H1 (cell line): ENCODE results near the gene BIRC7. TPM values are rescaled to one million over a fixed set of nuclear protein-coding genes. Genes with fewer than 3 reads are reported as not detected.

ENCODE experiments used
- CTCF ChIA-PET: fragments of 300-600 bp; sonication (Branson Sonifier 250); formaldehyde crosslinking; loops from one replicate; lab custom pipeline; 2021; ENCODE audit not compliant: partially characterized antibody; lab: Charles Lee
- POLR2A ChIA-PET: fragments of 300-600 bp; sonication (Branson Sonifier 250); formaldehyde crosslinking; loops from one replicate; lab custom pipeline; 2021; ENCODE audit warnings: inconsistent platforms; ENCODE audit not compliant: partially characterized antibody; lab: Charles Lee
- DNase-seq, 2 experiments: peaks; one replicate each; pipeline versions ENCODE4 v3.0.0 to v3.0.0-alpha.2; 2010 to 2022; ENCODE audit warnings: low spot score in 2 of 2, low read depth in 1 of 2, mixed read lengths in 1 of 2
- FAIRE-seq: peaks from 2 replicates; lab custom pipeline; 2011; peaks lifted over from hg19 to GRCh38; lab: Jason Lieb, UNC
- H2AFZ ChIP-seq: 2 replicates; pipeline ENCODE4 v1.8.1; 2012; ENCODE audit warnings: low read length, inconsistent platforms
- H2AK5ac ChIP-seq: 2 replicates; pipeline ENCODE4 v1.6.1; 2013; ENCODE audit warnings: low read depth, low read length
- H2BK120ac ChIP-seq: replicated peaks from 2 replicates; pipeline ENCODE3; 2013; ENCODE audit warnings: low read depth, low read length, inconsistent platforms
- H2BK12ac ChIP-seq: 2 replicates; pipeline ENCODE4 v1.6.1; 2013; ENCODE audit warnings: low read depth, low read length
- H2BK15ac ChIP-seq: 2 replicates; pipeline ENCODE4 v1.6.1; 2013; ENCODE audit warnings: low read length
- H2BK20ac ChIP-seq: 2 replicates; pipeline ENCODE4 v1.6.1; 2013; ENCODE audit warnings: low read length
- H2BK5ac ChIP-seq: 2 replicates; pipeline ENCODE4 v1.6.1; 2013; ENCODE audit warnings: low read depth, low read length
- H3K14ac ChIP-seq: 2 replicates; pipeline ENCODE4 v1.6.1; 2013; ENCODE audit warnings: inconsistent platforms; ENCODE audit not compliant: insufficient read length
- H3K18ac ChIP-seq: 2 replicates; pipeline ENCODE4 v1.6.1; 2013; ENCODE audit warnings: low read length; ENCODE audit errors: extremely low read depth
- H3K23ac ChIP-seq: 2 replicates; pipeline ENCODE4 v1.6.1; 2013; ENCODE audit warnings: inconsistent platforms; ENCODE audit not compliant: insufficient read length
- H3K23me2 ChIP-seq: 2 replicates; pipeline ENCODE4 v1.6.1; 2013; ENCODE audit warnings: low read depth, low read length
- H3K27ac ChIP-seq: 2 replicates; pipeline ENCODE4 v1.6.1; 2011; ENCODE audit warnings: low read depth, low read length, inconsistent platforms
- H3K27me3 ChIP-seq, 4 experiments: replicated peaks in 1 of 4; 1 replicate in 1 of 4; 2 replicates in 3 of 4; pipeline versions ENCODE4 v1.6.1 to v1.8.1; 2011 to 2013; ENCODE audit warnings: low read length in 3 of 4, mild to moderate bottlenecking in 3 of 4, inconsistent platforms in 2 of 4, mixed read lengths in 2 of 4, moderate library complexity in 1 of 4; ENCODE audit not compliant: control insufficient read depth in 3 of 4, insufficient read depth in 3 of 4; ENCODE audit errors: extremely low read depth in 1 of 4
- H3K36me3 ChIP-seq, 4 experiments: 2 replicates each; pipeline versions ENCODE4 v1.6.1 to v1.8.1; 2011 to 2013; ENCODE audit warnings: mild to moderate bottlenecking in 4 of 4, low read length in 3 of 4, moderate library complexity in 2 of 4, control low read depth in 1 of 4, inconsistent platforms in 1 of 4; ENCODE audit not compliant: insufficient read depth in 4 of 4, control insufficient read depth in 2 of 4
- H3K4ac ChIP-seq: replicated peaks from 2 replicates; pipeline ENCODE3; 2013; ENCODE audit warnings: low read length, low read depth, mixed read lengths, inconsistent platforms; ENCODE audit not compliant: insufficient read length
- H3K4me1 ChIP-seq, 4 experiments: replicated peaks in 1 of 4; 1 replicate in 1 of 4; 2 replicates in 3 of 4; pipeline versions ENCODE4 v1.6.1 to v1.8.1; 2011 to 2013; ENCODE audit warnings: low read length in 3 of 4, inconsistent platforms in 2 of 4, mixed read lengths in 1 of 4; ENCODE audit not compliant: insufficient read depth in 4 of 4, control insufficient read depth in 3 of 4
- H3K4me2 ChIP-seq, 2 experiments: 2 replicates each; pipeline versions ENCODE4 v1.6.1 to v1.8.1; 2011 to 2013; ENCODE audit warnings: low read depth in 2 of 2, low read length in 2 of 2, control low read depth in 1 of 2, inconsistent platforms in 1 of 2, mild to moderate bottlenecking in 1 of 2; ENCODE audit not compliant: insufficient read depth in 1 of 2
- H3K4me3 ChIP-seq, 4 experiments: fragments of 200-600, 300-600 bp in 1 of 4; sonication (generic), shearing (Covaris generic), sonication (Bioruptor Twin) in 1 of 4; 2 replicates each; pipeline versions ENCODE4 v1.5.1 to v1.8.1; 2011 to 2016; ENCODE audit warnings: low read length in 4 of 4, low read depth in 3 of 4, control low read depth in 2 of 4, inconsistent platforms in 2 of 4, mild to moderate bottlenecking in 2 of 4, mixed read lengths in 1 of 4, moderate library complexity in 1 of 4; ENCODE audit not compliant: insufficient read depth in 2 of 4; ENCODE audit errors: extremely low read depth in 1 of 4
- H3K56ac ChIP-seq: replicated peaks from 2 replicates; pipeline ENCODE3; 2013; ENCODE audit warnings: low read depth, mild to moderate bottlenecking, mixed read lengths, low read length, inconsistent platforms; ENCODE audit not compliant: insufficient read length
- H3K79me1 ChIP-seq: 2 replicates; pipeline ENCODE4 v1.6.1; 2013; ENCODE audit warnings: low read depth, low read length, control low read depth
- H3K79me2 ChIP-seq, 2 experiments: 2 replicates each; pipeline versions ENCODE4 v1.6.1 to v1.8.1; 2012 to 2013; ENCODE audit warnings: low read length in 2 of 2, mild to moderate bottlenecking in 2 of 2, inconsistent platforms in 1 of 2; ENCODE audit not compliant: insufficient read depth in 2 of 2, control insufficient read depth in 1 of 2
- H3K9ac ChIP-seq, 4 experiments: replicated peaks in 1 of 4; 1 replicate in 1 of 4; 2 replicates in 3 of 4; pipeline versions ENCODE4 v1.6.1 to v1.8.1; 2011 to 2013; ENCODE audit warnings: low read depth in 3 of 4, low read length in 3 of 4, control low read depth in 2 of 4, mild to moderate bottlenecking in 2 of 4, moderate library complexity in 2 of 4, inconsistent platforms in 1 of 4; ENCODE audit errors: extremely low read depth in 1 of 4
- H3K9me3 ChIP-seq, 2 experiments: 2 replicates each; pipeline versions ENCODE4 v1.6.1 to v1.8.1; 2012 to 2013; ENCODE audit warnings: mild to moderate bottlenecking in 2 of 2, moderate library complexity in 2 of 2, control low read depth in 1 of 2, inconsistent platforms in 1 of 2, low read depth in 1 of 2, low read length in 1 of 2, mixed read lengths in 1 of 2; ENCODE audit not compliant: insufficient read depth in 2 of 2
- H4K20me1 ChIP-seq, 2 experiments: replicated peaks in 1 of 2; 2 replicates each; pipeline versions ENCODE3 to v1.8.1; 2011 to 2013; ENCODE audit warnings: inconsistent platforms in 2 of 2, low read length in 2 of 2, mild to moderate bottlenecking in 1 of 2; ENCODE audit not compliant: insufficient read depth in 2 of 2, control insufficient read depth in 1 of 2
- H4K5ac ChIP-seq: 2 replicates; pipeline ENCODE4 v1.6.1; 2013; ENCODE audit warnings: low read length, low read depth, mixed read lengths, inconsistent platforms; ENCODE audit not compliant: insufficient read length
- H4K8ac ChIP-seq: 2 replicates; pipeline ENCODE4 v1.8.0; 2013; ENCODE audit warnings: mild to moderate bottlenecking, moderate library complexity, low read length, inconsistent platforms; ENCODE audit not compliant: insufficient read depth; ENCODE audit errors: extremely low read depth
- H4K91ac ChIP-seq: replicated peaks from 2 replicates; pipeline ENCODE3; 2013; ENCODE audit warnings: low read length, mixed read lengths, inconsistent platforms; ENCODE audit not compliant: insufficient read length
- BCL11A ChIP-seq, 2 experiments: IDR thresholded peaks; one replicate each; pipeline ENCODE4 v1.6.1; 2011; ENCODE audit warnings: low read depth in 2 of 2, low read length in 2 of 2, mild to moderate bottlenecking in 2 of 2
- BRCA1 ChIP-seq: IDR thresholded peaks from 2 replicates; pipeline ENCODE4 v1.6.1; 2012; ENCODE audit warnings: low read depth, low read length, improper control_type of control experiment
- CBX5 ChIP-seq: fragments of 300-800, 300-1000 bp; sonication (generic); IDR thresholded peaks from 2 replicates; pipeline ENCODE4 v1.7.1; 2016; ENCODE audit warnings: antibody characterized with exemption, low read length, low read depth
- CTBP2 ChIP-seq: IDR thresholded peaks from 2 replicates; pipeline ENCODE4 v1.7.0; 2011; ENCODE audit warnings: borderline replicate concordance, mild to moderate bottlenecking, moderate library complexity, mixed read lengths, low read length; ENCODE audit not compliant: insufficient read depth, insufficient read length
- JUN ChIP-seq: IDR thresholded peaks from 2 replicates; pipeline ENCODE4 v1.6.1; 2011; ENCODE audit warnings: low read depth, mild to moderate bottlenecking, improper control_type of control experiment, low read length
- SIX5 ChIP-seq: IDR thresholded peaks from 2 replicates; pipeline ENCODE4 v1.6.1; 2011; ENCODE audit warnings: mild to moderate bottlenecking, low read depth, low read length
- SRF ChIP-seq: IDR thresholded peaks from 2 replicates; pipeline ENCODE4 v1.6.1; 2011; ENCODE audit warnings: mild to moderate bottlenecking, low read depth, low read length, moderate library complexity
- TAF1 ChIP-seq: IDR thresholded peaks from 2 replicates; pipeline ENCODE4 v1.6.1; 2011; ENCODE audit warnings: mild to moderate bottlenecking, low read depth, low read length
- ZNF274 ChIP-seq: IDR thresholded peaks from 2 replicates; pipeline ENCODE4 v1.7.0; 2012; ENCODE audit warnings: low read length, borderline replicate concordance; ENCODE audit errors: extremely low read depth
- WGBS, 2 experiments: shearing (Covaris generic) in 1 of 2; methylation state at CpG; one replicate each; pipeline versions ENCODE4 v1.1.6 to v1.1.7; 2013 to 2015; ENCODE audit warnings: low lambda C conversion rate in 2 of 2, mixed read lengths in 2 of 2, inconsistent platforms in 1 of 2, low coverage in 1 of 2, missing lambda C conversion rate in 1 of 2; ENCODE audit not compliant: insufficient replicate concordance in 2 of 2, insufficient coverage in 1 of 2, insufficient read length in 1 of 2; ENCODE audit errors: extremely low coverage in 1 of 2, missing lambda C conversion rate in 1 of 2; 5-methylcytosine and 5-hydroxymethylcytosine counted together
- polyA plus RNA-seq, 7 experiments: library from polyadenylated mRNA; depleted of rRNA in 3 of 7; stranded (reverse) in 5 of 7; unstranded in 2 of 7; fragments of >200 nt in 5 of 7; fragments of 200-250 nt in 2 of 7; gene quantifications; 1 replicate in 5 of 7; 2 replicates in 1 of 7; 4 replicates in 1 of 7; pipeline versions ENCODE4 v1.2.1 to v1.2.3, GENCODE V29; 2011 to 2013; ENCODE audit warnings: missing spikeins in 2 of 7, mixed read lengths in 2 of 7
- total RNA-seq: library from RNA; stranded (reverse); fragmentation: NEBNext Ultra II Directional; extraction: Animal tissue kit (Norgen Biotek cat#: 25700); gene quantifications from 2 replicates; pipeline ENCODE4 v1.2.1, GENCODE V29; 2021

The BIRC7 gene
- total and polyA plus RNA-seq, 2 of the 8 experiments (the other 6 are each of a cell fraction or from before 2014, with no cell fraction given), result 0.11 to 0.41 TPM

GRCh38 chr20:63244468-63244867 is 8.8 kb downstream of the BIRC7 start:
- no peak overlapping the region for H2BK20ac ChIP-seq
- H2BK15ac ChIP-seq, result no peak overlapping the region
- H3K4me3 ChIP-seq, result no peak overlapping the region
- H2AFZ ChIP-seq, result no peak overlapping the region
- no peaks in the 10 kb centered on the region for H3K79me1 ChIP-seq
- no peak overlapping the region for H3K27ac ChIP-seq
- no peak overlapping the region for H3K4ac ChIP-seq
- no peak overlapping the region for H2AK5ac ChIP-seq
- H3K4me2 ChIP-seq, result no peak overlapping the region
- no peak overlapping the region for H3K14ac ChIP-seq
- H3K9ac ChIP-seq, result no peak overlapping the region
- no peak overlapping the region for H4K8ac ChIP-seq
- H3K9me3 ChIP-seq, result no peaks in the 10 kb centered on the region
- no peak overlapping the region for H3K18ac ChIP-seq
- no peak overlapping the region for H4K91ac ChIP-seq
- H3K79me2 ChIP-seq, result no peaks in the 10 kb centered on the region
- H3K56ac ChIP-seq, result no peak overlapping the region
- H3K23me2 ChIP-seq, result no peaks in the 10 kb centered on the region
- H4K5ac ChIP-seq, result no peak overlapping the region
- H3K27me3 ChIP-seq, result no peaks in the 10 kb centered on the region; a peak in 2 of 7 replicates
- ChIA-PET CTCF (interaction anchor here (0.8 to 7.0 kb wide), 7 partner anchors 8 to 47 kb away, joined by 3 to 103 read pairs (median 5); no protein-coding TSS in a partner anchor), POLR2A (interaction anchor here (1.2 to 2.4 kb wide), 3 partner anchors 9 to 10 kb away, joined by 3 to 10 read pairs (median 4); partner anchors contain the start of genes BIRC7 and NKAIN4)
- DNase-seq, result no peak
- no peak overlapping the region for H3K23ac ChIP-seq
- H4K20me1 ChIP-seq, result no peaks in the 10 kb centered on the region
- H3K4me1 ChIP-seq, result peaks cover 0 to 20% (median 12%) of the 10 kb centered on the region in 4 experiments; a peak in 4 of 7 replicates
- H2BK5ac ChIP-seq, result no peak overlapping the region
- 96% methylated on average over 9 of the region's 10 CpGs; no CpG with 5 or more reads in 1 of the 2 experiments for WGBS, 2 experiments
- no peaks in the 10 kb centered on the region for H3K36me3 ChIP-seq
- no peak overlapping the region for H2BK120ac ChIP-seq
- no peak for FAIRE-seq
- no peak overlapping the region for H2BK12ac ChIP-seq
- TF ChIP-seq CTBP2, result no peak
- TF ChIP-seq BCL11A (IDR thresholded peaks at IDR 0.05; ENCODE audit: low read depth in 2 of 2, low read length in 2 of 2), result no peak
- TF ChIP-seq ZNF274, result no peak
- TF ChIP-seq TAF1, result no peak
- no peak for TF ChIP-seq BRCA1
- no peak for TF ChIP-seq SRF
- TF ChIP-seq JUN, result no peak
- no peak for TF ChIP-seq CBX5
- TF ChIP-seq SIX5, result no peak
